ENCODE results near the gene MICAL1.

The MICAL1 gene

DNA sequence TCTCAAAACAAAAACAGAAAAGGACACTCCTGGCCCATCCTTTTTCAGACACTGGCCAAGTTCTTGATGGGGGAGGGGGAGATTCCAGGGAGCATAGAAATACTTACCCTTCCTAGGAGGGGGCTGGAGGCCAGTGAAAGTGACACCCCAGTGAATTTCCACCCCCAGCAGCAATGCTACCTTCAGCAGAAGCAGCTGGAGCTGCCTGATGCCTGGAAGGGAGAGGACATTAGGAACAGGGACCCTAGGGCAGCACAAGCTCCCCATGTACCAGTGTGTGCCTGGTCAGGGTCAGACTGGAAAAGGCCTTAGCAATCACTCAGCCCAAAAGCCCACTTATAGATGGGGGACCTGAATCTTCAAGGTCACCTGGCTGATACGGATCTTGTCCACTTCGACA, 2.4 kb downstream of the MICAL1 start:
- no peak for FAIRE-seq

DNA sequence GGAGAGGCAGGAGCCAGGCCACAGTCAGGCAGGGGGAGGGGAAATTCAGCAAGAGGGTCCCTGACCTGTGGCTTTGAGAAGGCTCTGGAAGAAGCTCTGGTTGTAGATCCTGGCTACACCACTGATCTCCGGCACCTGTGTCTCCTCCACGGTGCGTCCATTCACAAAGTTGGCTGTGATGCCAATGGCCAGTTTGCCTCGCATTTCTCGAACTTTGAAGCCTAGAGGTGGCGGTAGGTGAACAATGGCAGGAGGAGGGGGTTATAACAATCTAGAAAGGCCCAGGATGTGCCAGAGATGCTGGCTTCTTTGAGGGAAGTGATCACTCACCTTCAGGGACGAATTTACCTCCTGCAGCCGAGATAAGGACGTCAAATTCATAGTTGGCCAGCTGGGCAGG, 3.4 kb downstream of the MICAL1 start:
- FAIRE-seq = no peak

- FAIRE-seq = no peak
These were observed 4.2 kb downstream of the MICAL1 start for GRCh38 chr6:109451376-109451775.

- no peak for FAIRE-seq
These were observed 4.8 kb downstream of the MICAL1 start for GRCh38 chr6:109450801-109451200.

DNA sequence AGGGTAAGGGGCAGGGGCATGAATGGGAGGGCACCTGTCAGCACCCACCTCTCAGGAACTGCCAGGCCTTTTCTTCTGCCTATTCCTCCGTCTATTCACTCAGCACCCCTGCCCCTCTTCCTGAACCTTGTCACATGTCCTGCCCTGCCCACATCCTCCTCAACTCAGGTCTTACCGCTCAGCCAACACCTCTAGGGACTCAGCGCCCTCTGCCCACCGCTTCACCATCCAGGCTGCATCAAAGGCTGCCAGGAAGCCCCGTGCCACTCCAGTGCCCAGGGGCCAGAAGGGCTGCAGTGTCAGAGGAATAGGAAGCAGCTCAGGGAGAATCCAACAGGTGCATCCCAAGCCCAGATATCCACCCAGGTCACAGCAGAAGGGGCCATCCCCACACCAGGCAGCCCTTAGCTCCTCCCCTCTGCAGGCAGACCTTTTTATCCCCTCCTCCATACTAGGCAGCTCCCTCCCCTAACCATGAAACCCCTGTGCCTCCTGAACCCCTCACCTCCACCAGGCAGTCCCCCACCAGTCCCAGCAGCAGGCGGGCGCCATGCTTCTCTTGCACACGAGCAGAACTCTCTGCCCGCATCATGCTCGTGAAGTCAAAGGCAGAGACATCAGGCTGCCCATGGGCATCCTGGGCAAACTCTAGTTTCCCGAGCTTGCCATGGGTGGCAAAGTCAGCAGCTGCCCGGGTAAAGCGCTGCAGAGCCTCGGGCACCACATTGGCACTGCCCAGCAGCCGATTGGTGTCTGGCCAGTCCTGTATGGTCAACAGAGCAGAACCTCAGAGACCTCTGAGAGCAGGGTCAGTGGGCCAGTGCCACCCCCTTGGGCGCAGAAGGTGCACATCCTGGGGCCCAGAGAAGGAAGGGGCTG, 5.5 kb downstream of the MICAL1 start:
- FAIRE-seq = no peak

- no peak for FAIRE-seq
These were observed 6.3 kb downstream of the MICAL1 start for GRCh38 chr6:109449064-109449794.

DNA sequence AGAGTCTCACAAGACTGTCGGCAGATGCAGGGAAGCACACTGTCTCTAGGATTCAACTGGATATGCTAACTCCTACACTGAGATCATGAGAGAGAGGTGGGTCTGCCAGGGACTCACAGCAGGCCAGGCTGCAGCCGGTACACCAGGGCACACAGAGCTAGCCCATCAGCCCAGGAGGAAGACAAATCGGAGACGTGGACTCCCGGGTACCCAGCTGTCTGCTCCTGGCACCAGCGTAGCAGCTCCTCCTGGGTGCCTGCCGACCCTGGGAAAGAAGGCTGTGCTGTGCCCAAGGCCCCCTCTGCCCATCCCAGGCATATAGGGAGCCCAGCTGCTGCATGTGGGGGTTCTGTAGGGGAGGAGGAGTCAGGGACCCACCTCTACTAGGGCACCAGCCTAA, 7.0 kb downstream of the MICAL1 start:
- no peak for FAIRE-seq

DNA sequence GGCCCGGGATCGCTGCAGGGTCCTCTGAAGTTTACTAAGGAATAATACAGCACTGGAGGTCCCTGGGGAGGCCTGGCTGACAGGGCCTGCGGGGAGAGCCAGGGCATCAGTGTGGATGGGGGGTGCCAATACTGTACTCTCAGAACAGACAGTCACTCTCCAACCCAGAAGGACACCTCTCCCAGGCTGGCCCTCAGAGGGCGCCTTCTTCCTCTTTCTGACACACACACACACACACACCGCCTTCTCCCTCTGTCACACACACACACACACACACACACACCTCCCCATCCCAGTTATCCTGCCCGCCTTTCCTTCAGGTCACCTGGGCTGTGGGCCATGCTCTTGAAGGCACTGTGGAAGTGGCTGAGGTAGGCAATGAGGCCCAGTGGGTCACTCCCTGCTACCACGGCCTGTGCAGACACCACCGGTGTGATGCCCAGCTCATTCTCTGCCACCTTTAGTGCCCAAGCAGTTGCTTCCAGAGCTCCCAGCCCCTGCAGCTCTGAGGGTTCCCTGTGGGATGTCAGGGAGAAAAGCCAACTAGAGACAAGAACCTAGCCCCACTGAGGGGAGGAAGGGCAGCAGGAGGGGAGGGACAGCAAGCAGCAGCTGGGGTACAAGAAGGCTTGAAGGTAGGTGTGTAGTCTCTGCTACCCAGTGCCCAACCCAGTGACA, 7.6 kb downstream of the MICAL1 start:
- no peak for FAIRE-seq

DNA sequence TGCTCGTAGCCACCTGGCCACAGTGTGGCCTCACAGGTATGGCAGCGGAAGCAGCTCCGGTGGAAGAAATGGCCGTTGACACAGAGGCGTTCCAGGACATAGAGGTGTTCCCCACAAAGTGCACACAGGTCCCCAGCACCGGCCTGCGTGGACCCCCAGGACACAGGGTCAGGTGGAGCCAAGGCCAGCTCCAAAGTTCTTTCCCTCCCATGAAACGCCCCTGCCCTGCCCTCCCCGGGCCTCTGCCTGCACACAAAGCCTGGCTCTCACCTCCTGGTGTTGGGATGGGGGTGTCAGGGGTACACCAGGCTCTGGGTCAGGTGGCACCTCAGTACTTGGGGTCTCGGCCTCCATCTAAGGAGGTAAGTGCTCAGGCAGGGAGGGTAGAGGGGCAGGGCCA, 8.5 kb downstream of the MICAL1 start:
- FAIRE-seq = no peak

DNA sequence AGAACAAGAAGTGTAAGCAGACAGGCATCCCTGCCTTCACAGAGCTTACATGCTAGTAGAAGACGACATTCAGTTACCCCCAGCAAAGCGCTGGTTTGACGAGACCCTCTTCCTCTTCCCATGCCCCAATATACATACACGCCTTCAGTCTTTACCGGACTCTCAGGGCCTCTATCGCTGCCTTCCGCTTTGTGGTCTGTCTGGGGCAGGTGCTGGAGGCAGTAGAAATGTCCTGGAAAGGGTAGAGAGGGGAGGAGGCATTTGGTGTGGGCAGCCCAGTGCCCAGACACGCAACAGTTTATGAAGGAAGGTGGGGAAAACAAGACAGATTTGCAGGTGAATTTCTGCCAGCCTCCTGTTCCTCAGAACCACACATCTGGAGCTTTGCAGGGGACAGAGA, 9.0 kb downstream of the MICAL1 start:
- no peak for FAIRE-seq

- no peak for FAIRE-seq
These were observed 9.5 kb downstream of the MICAL1 start for GRCh38 chr6:109446072-109446471.

- FAIRE-seq = no peak
These were observed 10.2 kb downstream of the MICAL1 start for GRCh38 chr6:109445382-109445781.

DNA sequence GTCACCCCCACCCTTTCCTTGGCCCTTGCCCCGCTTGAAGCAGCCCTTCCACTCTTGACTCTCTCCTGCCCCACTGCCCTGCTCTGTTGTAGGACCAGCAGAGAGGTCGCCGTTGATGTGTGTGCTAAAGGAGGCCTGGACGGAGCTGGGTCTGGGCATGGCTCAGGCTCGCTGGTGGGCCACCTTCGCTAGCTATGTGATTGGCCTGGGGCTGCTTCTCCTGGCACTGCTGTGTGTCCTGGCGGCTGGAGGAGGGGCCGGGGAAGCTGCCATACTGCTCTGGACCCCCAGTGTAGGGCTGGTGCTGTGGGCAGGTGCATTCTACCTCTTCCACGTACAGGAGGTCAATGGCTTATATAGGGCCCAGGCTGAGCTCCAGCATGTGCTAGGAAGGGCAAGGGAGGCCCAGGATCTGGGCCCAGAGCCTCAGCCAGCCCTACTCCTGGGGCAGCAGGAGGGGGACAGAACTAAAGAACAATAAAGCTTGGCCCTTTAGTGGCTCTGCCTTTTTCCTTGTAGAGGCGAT, 12.1 kb downstream of the MICAL1 start:
- FAIRE-seq = no peak

- FAIRE-seq = no peak
These were observed 13.1 kb downstream of the MICAL1 start for GRCh38 chr6:109442393-109442924.

DNA sequence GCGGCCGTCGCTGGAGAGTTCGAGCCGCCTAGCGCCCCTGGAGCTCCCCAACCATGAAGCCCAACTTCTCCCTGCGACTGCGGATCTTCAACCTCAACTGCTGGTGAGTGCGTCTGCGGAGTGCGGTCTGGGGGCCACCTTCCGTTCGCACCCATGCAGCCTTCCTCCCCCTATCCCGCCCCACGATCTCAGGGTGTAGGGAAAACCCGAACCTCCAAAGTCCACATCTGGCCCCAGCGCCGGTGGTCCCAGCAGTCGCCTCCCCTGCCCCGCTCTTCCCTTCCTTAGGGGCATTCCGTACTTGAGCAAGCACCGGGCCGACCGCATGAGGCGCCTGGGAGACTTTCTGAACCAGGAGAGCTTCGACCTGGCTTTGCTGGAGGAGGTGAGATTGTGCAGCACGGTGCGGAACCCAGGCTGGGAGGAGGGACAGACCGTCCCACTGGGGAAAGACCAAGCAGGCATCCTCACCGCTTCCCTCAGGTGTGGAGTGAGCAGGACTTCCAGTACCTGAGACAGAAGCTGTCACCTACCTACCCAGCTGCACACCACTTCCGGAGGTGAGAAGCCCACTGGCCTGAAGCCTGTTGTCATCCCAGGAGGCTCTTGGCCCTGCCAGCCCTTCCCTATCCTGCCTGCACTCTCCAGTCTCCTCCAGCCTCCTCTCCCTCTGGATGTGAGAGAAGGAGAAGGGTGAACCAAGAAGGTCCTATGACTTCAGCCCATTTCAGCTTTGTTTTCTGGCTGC, 14.3 kb downstream of the MICAL1 start:
- FAIRE-seq = no peak

DNA sequence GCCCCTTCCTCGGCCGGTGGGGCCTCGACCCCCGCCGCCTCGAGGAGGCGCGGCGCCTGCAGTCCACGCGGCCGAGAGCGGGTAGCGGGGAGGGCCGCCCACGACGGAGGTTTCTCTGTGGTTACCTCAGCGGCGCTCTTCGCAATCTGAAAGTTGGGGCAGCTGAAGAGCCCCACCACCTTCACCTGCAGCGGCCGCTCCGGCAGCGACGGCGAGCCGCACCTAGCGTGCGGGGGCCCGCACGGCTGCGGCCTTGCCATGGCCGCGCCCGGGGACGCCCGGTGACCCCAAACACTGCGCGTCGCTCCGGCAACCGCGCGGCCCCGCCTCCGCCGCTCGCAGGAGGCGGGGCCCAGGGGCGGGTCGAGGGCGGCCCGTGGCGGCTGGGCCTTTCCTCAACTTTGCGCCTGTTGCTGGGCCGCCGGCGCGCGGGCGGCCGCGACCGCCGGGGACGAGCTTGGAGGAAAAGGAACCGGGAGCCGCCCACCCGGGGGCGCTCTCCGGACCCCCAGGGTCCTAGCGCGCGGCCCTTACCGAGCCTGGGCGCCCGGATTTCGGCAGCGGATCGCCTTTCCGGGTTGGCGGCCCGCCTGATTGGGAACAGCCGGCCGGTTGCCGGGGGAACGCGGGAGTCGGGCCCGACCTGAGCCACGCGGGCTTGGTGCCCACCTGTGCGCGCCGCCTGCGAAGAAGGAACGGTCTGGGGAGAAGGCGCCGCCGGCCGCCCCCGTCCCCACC, 15.1 kb downstream of the MICAL1 start, which contains the start of the genes PPIL6 and SMPD2:
Gene PPIL6 (minus strand): TSS at position 298 of the 738 bp plus-strand sequence. CDS start 38 bp downstream, at position 260.
Gene SMPD2 (plus strand): TSS at position 394 of the 738 bp plus-strand sequence. CDS start 398 bp downstream, outside the sequence.
- FAIRE-seq = no peak

DNA sequence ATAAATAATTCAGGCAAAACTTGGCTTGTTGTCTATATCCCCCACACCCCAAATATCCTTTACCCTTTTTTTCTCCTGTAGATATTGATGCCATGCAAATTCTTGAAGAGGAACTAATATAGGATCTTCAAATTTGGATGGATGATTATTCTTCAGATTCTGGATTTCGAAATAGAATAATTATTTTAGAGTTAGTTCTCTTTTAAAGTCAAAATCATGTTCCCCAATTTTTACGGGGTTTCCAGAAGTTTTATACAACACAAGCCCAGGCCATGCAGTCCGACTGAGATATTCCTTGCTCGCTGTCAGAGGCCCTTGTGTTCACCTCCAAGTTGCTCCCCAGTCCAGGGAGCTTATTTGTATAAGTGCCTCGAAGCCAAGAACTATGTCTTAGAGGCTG, 19.5 kb downstream of the MICAL1 start:
- no peak for FAIRE-seq

DNA sequence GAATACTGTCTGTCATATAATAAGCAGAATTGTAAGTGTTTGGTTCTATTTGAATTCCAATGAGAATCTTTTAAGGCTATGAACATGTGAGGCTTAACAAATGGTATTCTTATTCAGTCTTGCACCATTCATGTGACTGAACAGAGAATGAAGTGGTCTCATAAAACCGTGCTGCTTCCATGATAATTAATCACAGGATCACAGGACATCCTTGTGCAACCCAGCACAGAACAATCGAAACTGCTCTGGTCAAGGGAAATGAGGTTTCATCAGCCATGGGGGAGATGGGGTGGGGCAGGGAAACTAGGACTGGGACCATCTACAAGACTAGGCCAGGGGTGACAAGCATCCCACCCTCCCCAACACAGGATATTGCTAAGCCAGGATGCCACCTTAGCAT, 21.1 kb downstream of the MICAL1 start:
- FAIRE-seq = no peak

DNA sequence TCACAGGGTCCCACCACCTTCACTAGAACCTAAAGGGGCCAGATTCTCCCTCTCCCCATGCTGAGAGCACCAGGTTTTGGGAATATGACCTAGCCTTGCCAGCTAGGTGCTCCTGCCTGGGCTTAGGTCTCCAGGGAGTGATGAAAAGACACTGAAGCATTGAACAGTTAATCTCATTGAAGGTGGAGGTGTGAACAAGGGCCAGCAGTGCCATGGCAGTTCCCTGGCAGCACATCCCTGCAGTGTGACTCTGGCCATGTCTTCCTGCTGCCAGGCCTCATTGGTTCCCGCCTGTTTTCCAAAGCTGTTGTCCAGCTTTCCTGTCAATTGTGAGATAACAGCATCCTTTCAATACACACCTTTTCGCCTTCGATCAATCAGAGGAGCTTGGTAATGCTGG, 26.1 kb downstream of the MICAL1 start:
- FAIRE-seq = no peak

DNA sequence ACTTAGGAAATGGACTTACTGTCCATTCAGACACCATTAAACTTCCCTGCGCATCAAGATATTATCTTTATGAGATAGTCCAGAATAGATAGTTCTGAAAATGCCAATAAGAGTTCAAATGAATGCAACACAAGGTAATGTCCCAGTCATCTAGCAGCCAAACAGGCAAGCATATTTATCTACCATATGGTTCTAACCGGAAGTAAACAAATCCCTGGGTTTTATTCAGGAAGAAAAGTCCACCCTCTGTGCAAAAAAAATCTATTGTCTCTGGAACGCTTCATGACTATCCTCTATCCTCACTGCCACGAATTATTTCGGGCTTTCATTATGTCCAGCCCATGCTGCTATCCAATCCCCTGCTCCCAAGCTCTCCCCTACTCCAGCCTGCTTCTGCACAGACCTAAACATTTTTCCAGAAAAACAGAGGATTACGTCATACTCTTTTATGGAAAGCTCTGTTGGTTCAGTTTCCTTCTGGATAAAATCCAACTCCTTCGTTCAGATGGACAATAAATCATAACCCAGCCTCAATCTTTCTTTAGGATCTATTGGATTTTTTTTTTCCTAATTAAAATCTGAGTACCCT, 26.6 kb downstream of the MICAL1 start:
- no peak for FAIRE-seq

- no peak for FAIRE-seq
These were observed 30.6 kb downstream of the MICAL1 start for GRCh38 chr6:109424946-109425345.

Measured in TTC549 (cell line).